Stimulated activated effector memory CD8-positive, alpha-beta T cell treated with anti-CD3 and anti-CD28 coated beads, Interleukin-12 subunit alpha, Interleukin-12 subunit beta, amount 100 ng/mL, for 72 hours (primary cell): ENCODE measurements around the gene SMARCD1.
"Not testable (repeated sequence)": the region's sequence is repeated elsewhere in the genome, so short reads cannot be mapped to it uniquely, and the experiment has no call there.

Experiments
- ATAC-seq: fragments of 150-1000 bp; cut with Tn5 transposase; 2 replicates; pipeline ENCODE4 v1.10.0; 2021
- DNase-seq, 2 donors: peaks; one replicate each; pipeline ENCODE4 v3.0.0; 2021 to 2022; ENCODE audit warnings: low spot score in 2 of 2
- H3K27ac Mint-ChIP-seq: one replicate; pipeline ENCODE4 v1.8.0; 2022; ENCODE audit warnings: mild to moderate bottlenecking, mixed read lengths
- H3K36me3 Mint-ChIP-seq: one replicate; pipeline ENCODE4 v1.8.0; 2022; ENCODE audit warnings: mild to moderate bottlenecking, mixed read lengths
- H3K4me1 Mint-ChIP-seq: one replicate; pipeline ENCODE4 v1.8.0; 2022; ENCODE audit warnings: mixed read lengths
- H3K4me3 Mint-ChIP-seq: one replicate; pipeline ENCODE4 v1.8.0; 2022; ENCODE audit warnings: mild to moderate bottlenecking, mixed read lengths
- H3K9me3 Mint-ChIP-seq: one replicate; pipeline ENCODE4 v1.8.0; 2022; ENCODE audit warnings: mixed read lengths

Gene SMARCD1

GRCh38 chr12:50083301-50083700, 1.8 kb upstream of the SMARCD1 start:
- no peaks in the 10 kb centered on the region for H3K9me3 Mint-ChIP-seq
- H3K4me3 Mint-ChIP-seq = peak overlapping the region; percentile 58
- H3K36me3 Mint-ChIP-seq = peaks cover 18% of the 10 kb centered on the region

GRCh38 chr12:50084409-50084774, 750 bp upstream of the SMARCD1 start:
- H3K9me3 Mint-ChIP-seq, ATAC-seq, DNase-seq: not testable (repeated sequence)
- H3K4me3 Mint-ChIP-seq = peak overlapping the region; percentile 86
- peaks cover 41% of the 10 kb centered on the region for H3K4me1 Mint-ChIP-seq
- H3K36me3 Mint-ChIP-seq = peaks cover 29% of the 10 kb centered on the region
- peak overlapping the region; percentile 94 for H3K27ac Mint-ChIP-seq

More at GRCh38 chr12:50083301-50083700, 1.8 kb upstream of the SMARCD1 start:
- no peak for ATAC-seq
- Mint-ChIP-seq H3K27ac (peak overlapping the region; percentile 94), H3K4me1 (peaks cover 34% of the 10 kb centered on the region)
- DNase-seq = no peak

GRCh38 chr12:50085615-50086072, 502 bp downstream of the SMARCD1 start:
- Mint-ChIP-seq H3K4me1 (peaks cover 41% of the 10 kb centered on the region), H3K4me3 (peak overlapping the region; percentile 86), H3K9me3 (no peaks in the 10 kb centered on the region), H3K36me3 (peaks cover 42% of the 10 kb centered on the region), H3K27ac (peak overlapping the region; percentile 94)
- DNase-seq (no peak), ATAC-seq (no peak)

- Mint-ChIP-seq H3K4me3 (peak overlapping the region; percentile 86), H3K27ac (no peak overlapping the region), H3K9me3 (no peaks in the 10 kb centered on the region), H3K36me3 (peaks cover 47% of the 10 kb centered on the region), H3K4me1 (peaks cover 41% of the 10 kb centered on the region)
- DNase-seq = no peak
- no peak for ATAC-seq
Measured at GRCh38 chr12:50086148-50086547, 1.0 kb downstream of the SMARCD1 start.

- H3K27ac Mint-ChIP-seq = peak overlapping the region; percentile 68
- ATAC-seq (no peak), DNase-seq (no peak)
- H3K4me3 Mint-ChIP-seq = no peak overlapping the region
- peaks cover 57% of the 10 kb centered on the region for H3K36me3 Mint-ChIP-seq
- peaks cover 41% of the 10 kb centered on the region for H3K4me1 Mint-ChIP-seq
- H3K9me3 Mint-ChIP-seq = no peaks in the 10 kb centered on the region
Measured at GRCh38 chr12:50087151-50087550, 2.0 kb downstream of the SMARCD1 start.

- Mint-ChIP-seq H3K27ac (peak overlapping the region; percentile 68), H3K4me1 (peaks cover 41% of the 10 kb centered on the region), H3K9me3 (no peaks in the 10 kb centered on the region), H3K36me3 (peaks cover 65% of the 10 kb centered on the region), H3K4me3 (peak overlapping the region; percentile 11)
- ATAC-seq = no peak
- no peak for DNase-seq
Measured at GRCh38 chr12:50087995-50088394, 2.9 kb downstream of the SMARCD1 start.

- Mint-ChIP-seq H3K4me3 (peak overlapping the region; percentile 11), H3K9me3 (no peaks in the 10 kb centered on the region), H3K27ac (peak overlapping the region; percentile 68), H3K36me3 (peaks cover 73% of the 10 kb centered on the region), H3K4me1 (peaks cover 36% of the 10 kb centered on the region)
- DNase-seq (peak; percentile 45 to 75), ATAC-seq (peak; percentile 53)
Measured at GRCh38 chr12:50088577-50089335, 3.6 kb downstream of the SMARCD1 start.

- H3K4me3 Mint-ChIP-seq = no peak overlapping the region
- DNase-seq = no peak
- no peak for ATAC-seq
- H3K9me3 Mint-ChIP-seq = no peaks in the 10 kb centered on the region
- H3K36me3 Mint-ChIP-seq = peaks cover 82% of the 10 kb centered on the region
- H3K27ac Mint-ChIP-seq = peak overlapping the region; percentile 32
- H3K4me1 Mint-ChIP-seq = peaks cover 34% of the 10 kb centered on the region
Measured at GRCh38 chr12:50089730-50090129, 4.6 kb downstream of the SMARCD1 start.

- ATAC-seq = no peak
- DNase-seq = no peak
- H3K4me3 Mint-ChIP-seq = no peak overlapping the region
- H3K9me3 Mint-ChIP-seq = no peaks in the 10 kb centered on the region
- peaks cover 34% of the 10 kb centered on the region for H3K4me1 Mint-ChIP-seq
- H3K27ac Mint-ChIP-seq = peak overlapping the region; percentile 32
- peaks cover 89% of the 10 kb centered on the region for H3K36me3 Mint-ChIP-seq
Measured at GRCh38 chr12:50090391-50090790, 5.2 kb downstream of the SMARCD1 start.

GRCh38 chr12:50097952-50098351, 12.8 kb downstream of the SMARCD1 start:
- H3K36me3 Mint-ChIP-seq = peaks cover 89% of the 10 kb centered on the region
- H3K27ac Mint-ChIP-seq = no peak overlapping the region
- ATAC-seq (no peak), DNase-seq (no peak)
- no peaks in the 10 kb centered on the region for H3K4me1 Mint-ChIP-seq
- no peaks in the 10 kb centered on the region for H3K9me3 Mint-ChIP-seq
- H3K4me3 Mint-ChIP-seq = no peak overlapping the region

GRCh38 chr12:50099302-50100008, 14.3 kb downstream of the SMARCD1 start:
- Mint-ChIP-seq H3K36me3 (peaks cover 74% of the 10 kb centered on the region), H3K27ac (peak overlapping the region; percentile 92)

GRCh38 chr12:50100561-50100960, 15.4 kb downstream of the SMARCD1 start:
- Mint-ChIP-seq H3K27ac (peak overlapping the region; percentile 92), H3K9me3 (no peaks in the 10 kb centered on the region), H3K4me3 (no peak overlapping the region), H3K36me3 (peaks cover 63% of the 10 kb centered on the region), H3K4me1 (peaks cover 6% of the 10 kb centered on the region)
- DNase-seq (no peak), ATAC-seq (no peak)

More at GRCh38 chr12:50099302-50100008, 14.3 kb downstream of the SMARCD1 start:
- peaks cover 6% of the 10 kb centered on the region for H3K4me1 Mint-ChIP-seq
- H3K4me3 Mint-ChIP-seq = no peak overlapping the region
- H3K9me3 Mint-ChIP-seq = no peaks in the 10 kb centered on the region
- ATAC-seq (no peak), DNase-seq (no peak)

- DNase-seq (no peak), ATAC-seq (no peak)
- Mint-ChIP-seq H3K4me3 (no peak overlapping the region), H3K9me3 (no peaks in the 10 kb centered on the region), H3K4me1 (peaks cover 6% of the 10 kb centered on the region), H3K36me3 (peaks cover 52% of the 10 kb centered on the region), H3K27ac (no peak overlapping the region)
Measured at GRCh38 chr12:50101663-50102062, 16.5 kb downstream of the SMARCD1 start.

- H3K27ac Mint-ChIP-seq = peak overlapping the region; percentile 82
- peaks cover 47% of the 10 kb centered on the region for H3K36me3 Mint-ChIP-seq
- no peaks in the 10 kb centered on the region for H3K9me3 Mint-ChIP-seq
- ATAC-seq (no peak), DNase-seq (no peak)
- no peak overlapping the region for H3K4me3 Mint-ChIP-seq
- H3K4me1 Mint-ChIP-seq = peaks cover 6% of the 10 kb centered on the region
Measured at GRCh38 chr12:50102131-50102531, 17.0 kb downstream of the SMARCD1 start.

GRCh38 chr12:50102646-50103309, 17.6 kb downstream of the SMARCD1 start:
- Mint-ChIP-seq H3K36me3 (peaks cover 41% of the 10 kb centered on the region), H3K27ac (peak overlapping the region; percentile 82), H3K9me3 (no peaks in the 10 kb centered on the region), H3K4me1 (peaks cover 6% of the 10 kb centered on the region), H3K4me3 (no peak overlapping the region)
- ATAC-seq (no peak), DNase-seq (no peak)
